Activated CD8-positive, alpha-beta T cell treated with anti-CD3 and anti-CD28 coated beads, Interleukin-2, amount 10 ng/mL, durations not matched to agents 7 days and 5 days (primary cell): ENCODE measurements around the gene TOM1. TPM values are rescaled to one million over a fixed set of nuclear protein-coding genes. Genes with fewer than 3 reads are reported as not detected.

Source experiments
- ATAC-seq: fragments of 150-1000 bp; cut with Tn5 transposase; one replicate; pipeline ENCODE4 v1.10.0; 2021; ENCODE audit warnings: moderate library complexity
- CTCF ChIA-PET: fragments of 350-600 bp; sonication (Branson Sonifier 250); formaldehyde crosslinking; loops from one replicate; lab custom pipeline; 2021; ENCODE audit warnings: antibody characterized with exemption; lab: Charles Lee
- POLR2A ChIA-PET: fragments of 350-600 bp; sonication (Branson Sonifier 250); formaldehyde crosslinking; loops from one replicate; lab custom pipeline; 2021; ENCODE audit warnings: antibody characterized with exemption; lab: Charles Lee
- DNase-seq: peaks from one replicate; pipeline ENCODE4 v3.0.0-alpha.2; 2020
- H3K27ac Mint-ChIP-seq: one replicate; pipeline ENCODE4 v1.8.0; 2021; ENCODE audit warnings: mild to moderate bottlenecking, mixed read lengths
- H3K27me3 Mint-ChIP-seq: one replicate; pipeline ENCODE4 v1.8.0; 2021; ENCODE audit warnings: low read depth, mixed read lengths
- H3K36me3 Mint-ChIP-seq: one replicate; pipeline ENCODE4 v1.8.0; 2021; ENCODE audit warnings: low read depth, mixed read lengths
- H3K4me1 Mint-ChIP-seq: one replicate; pipeline ENCODE4 v1.8.0; 2021; ENCODE audit warnings: low read depth, mixed read lengths
- H3K4me3 Mint-ChIP-seq: one replicate; pipeline ENCODE4 v1.8.0; 2021; ENCODE audit warnings: mild to moderate bottlenecking, mixed read lengths
- H3K9me3 Mint-ChIP-seq: one replicate; pipeline ENCODE4 v1.8.0; 2022; ENCODE audit warnings: mixed read lengths; ENCODE audit not compliant: insufficient read depth
- total RNA-seq, 2 experiments: library from RNA; stranded (reverse); gene quantifications; one replicate each; pipeline ENCODE4 v1.2.3, GENCODE V29; 2021

The TOM1 gene
- total RNA-seq, 2 experiments from 2014 or later = 17.8 to 22.3 TPM

DNA sequence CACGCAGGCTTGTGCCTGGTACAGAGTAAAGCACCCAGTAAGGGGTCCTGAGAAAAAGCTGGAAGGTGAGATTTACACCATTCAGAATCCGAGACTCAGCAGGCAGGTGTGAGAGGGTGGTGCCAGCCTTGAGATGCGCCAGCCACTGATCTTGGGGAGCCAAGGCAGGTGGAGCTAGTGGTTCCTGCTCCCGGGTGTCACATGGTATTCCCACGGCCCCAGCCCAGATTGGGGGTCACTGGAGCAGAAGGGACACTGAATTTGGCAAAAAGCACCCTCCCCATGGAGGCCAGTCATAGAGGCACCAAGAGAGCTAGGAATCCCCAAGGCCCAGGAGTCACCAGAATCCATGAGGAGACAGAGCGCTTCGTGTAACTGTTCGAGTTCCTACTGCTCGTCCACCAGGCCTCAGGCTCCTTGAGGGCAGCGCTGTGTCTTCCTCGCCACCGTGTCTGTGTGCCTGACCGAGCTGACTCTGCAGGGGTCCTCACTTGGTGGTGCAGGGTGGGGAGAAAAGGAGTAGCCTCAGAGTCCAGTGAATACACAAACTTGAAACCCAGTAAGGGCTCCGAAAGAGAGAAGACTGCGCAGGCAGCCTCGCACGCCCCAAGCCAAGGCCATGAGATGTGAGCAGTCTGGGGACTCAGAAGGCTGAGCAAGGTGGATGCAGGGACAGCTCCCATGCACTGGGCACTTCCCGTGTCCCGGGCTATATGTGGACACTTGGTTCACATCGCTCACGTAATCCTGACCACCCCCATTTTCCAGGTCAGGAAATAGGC, 28.2 kb downstream of the TOM1 start:
- ChIA-PET POLR2A (interaction anchor here (0.9 kb wide), 1 partner anchor 22 kb away, joined by 3 read pairs; no protein-coding TSS in a partner anchor), CTCF (interaction anchor here (1.3 kb wide), 1 partner anchor 21 kb away, joined by 3 read pairs; no protein-coding TSS in a partner anchor)
- Mint-ChIP-seq H3K4me1 (peaks cover 21% of the 10 kb centered on the region), H3K27me3 (no peaks in the 10 kb centered on the region), H3K27ac (no peak overlapping the region), H3K9me3 (no peaks in the 10 kb centered on the region), H3K36me3 (peaks cover 23% of the 10 kb centered on the region), H3K4me3 (no peak overlapping the region)
- ATAC-seq (no peak), DNase-seq (no peak)

DNA sequence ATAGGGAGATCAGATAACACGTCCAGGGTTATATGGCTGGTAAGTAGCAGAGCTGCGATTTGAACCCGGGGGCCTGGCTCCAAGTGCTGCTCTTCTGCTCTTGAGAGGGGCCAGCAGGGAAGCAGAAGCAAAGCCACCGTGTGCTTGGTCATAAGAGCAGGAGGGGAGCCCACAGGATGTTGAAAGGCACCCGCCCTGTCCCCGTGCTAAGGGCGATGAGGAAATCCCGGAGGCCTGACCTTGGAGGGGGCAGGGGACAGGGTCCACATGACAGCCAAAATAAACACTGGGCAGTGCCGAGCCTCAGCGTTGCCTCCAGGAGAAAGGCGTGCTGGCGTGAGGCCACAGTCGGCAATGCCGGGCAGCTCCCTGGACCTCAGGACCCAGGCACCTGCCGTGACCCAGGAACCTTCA, 28.8 kb downstream of the TOM1 start:
- H3K4me3 Mint-ChIP-seq = no peak overlapping the region
- peaks cover 21% of the 10 kb centered on the region for H3K4me1 Mint-ChIP-seq
- ATAC-seq (no peak), DNase-seq (no peak)
- ChIA-PET POLR2A (interaction anchor here (0.9 kb wide), 1 partner anchor 23 kb away, joined by 3 read pairs; no protein-coding TSS in a partner anchor), CTCF (interaction anchor here (1.3 kb wide), 1 partner anchor 22 kb away, joined by 3 read pairs; no protein-coding TSS in a partner anchor)
- H3K36me3 Mint-ChIP-seq = peaks cover 19% of the 10 kb centered on the region
- H3K9me3 Mint-ChIP-seq = no peaks in the 10 kb centered on the region
- H3K27ac Mint-ChIP-seq = no peak overlapping the region
- no peaks in the 10 kb centered on the region for H3K27me3 Mint-ChIP-seq

DNA sequence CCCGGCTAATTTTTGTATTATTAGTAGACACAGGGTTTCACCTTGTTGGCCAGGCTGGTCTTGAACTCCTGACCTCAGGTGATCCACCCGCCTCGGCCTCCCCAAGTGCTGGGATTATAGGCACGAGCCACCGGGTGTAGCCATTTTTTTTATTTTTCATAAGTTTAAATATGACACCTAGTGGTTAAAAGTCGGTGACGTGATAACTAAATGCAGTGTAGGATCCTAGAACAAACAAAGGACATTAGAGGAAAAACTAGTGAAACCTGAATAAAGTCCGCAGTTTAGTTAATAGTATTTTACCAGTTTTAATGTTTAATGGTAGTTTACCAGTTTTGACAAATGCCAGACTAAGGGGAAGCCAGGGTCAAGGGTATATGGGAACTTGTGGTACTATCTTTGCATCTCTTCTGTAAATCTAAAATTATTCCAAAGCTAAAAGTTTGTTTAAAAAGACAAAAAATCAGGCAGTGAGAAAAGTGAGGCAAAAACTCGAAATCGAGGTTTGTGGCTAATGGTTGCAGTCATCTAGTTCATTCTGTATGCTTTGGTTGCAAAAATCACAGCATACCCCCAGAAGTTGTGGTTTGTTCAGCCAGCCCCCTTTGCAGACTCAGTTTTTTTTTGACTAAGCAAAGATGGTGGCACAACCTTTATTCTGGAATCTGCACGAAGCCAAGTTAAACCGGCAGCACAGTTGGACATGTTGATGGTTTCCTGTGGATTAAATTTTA, 29.6 kb downstream of the TOM1 start:
- Mint-ChIP-seq H3K4me3 (no peak overlapping the region), H3K4me1 (peaks cover 29% of the 10 kb centered on the region), H3K27ac (no peak overlapping the region), H3K27me3 (no peaks in the 10 kb centered on the region), H3K9me3 (no peaks in the 10 kb centered on the region), H3K36me3 (peaks cover 15% of the 10 kb centered on the region)
- ChIA-PET CTCF (interaction anchor here (1.3 to 1.9 kb wide), 3 partner anchors 9 to 23 kb away, joined by 3 to 6 read pairs (median 4); no protein-coding TSS in a partner anchor), POLR2A (interaction anchor here (0.9 to 1.2 kb wide), 2 partner anchors 23 to 30 kb away, joined by 3 to 4 read pairs; partner anchors contain the start of gene TOM1)
- DNase-seq = no peak
- ATAC-seq = no peak

DNA sequence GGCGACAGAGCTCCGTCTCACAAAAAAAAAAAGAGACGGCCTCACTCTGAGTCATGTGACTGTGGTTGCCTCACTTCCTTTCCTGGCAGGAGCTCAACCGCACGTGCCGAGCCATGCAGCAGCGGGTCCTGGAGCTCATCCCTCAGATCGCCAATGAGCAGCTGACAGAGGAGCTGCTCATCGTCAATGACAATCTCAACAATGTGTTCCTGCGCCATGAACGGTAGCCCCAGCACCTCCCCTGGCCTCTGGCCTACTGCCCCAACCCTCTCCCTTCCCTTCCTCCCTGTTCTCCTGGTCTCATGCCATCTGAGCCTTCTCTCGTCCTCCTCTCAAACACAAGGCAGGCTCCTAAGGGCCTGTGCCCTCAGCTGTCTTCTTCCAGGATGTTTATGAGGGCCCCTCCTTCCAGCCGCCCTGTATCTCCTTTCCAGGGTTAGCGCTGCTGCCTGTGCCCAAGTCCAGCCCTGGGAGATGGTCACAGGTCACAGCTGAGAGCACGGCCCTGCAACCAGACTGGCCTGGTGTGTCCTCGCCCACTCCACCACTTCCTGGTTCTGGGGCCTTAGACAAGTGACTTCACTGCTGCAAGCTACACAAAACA, 30.7 kb downstream of the TOM1 start:
- DNase-seq (peak; percentile 56), ATAC-seq (peak; percentile 67)
- Mint-ChIP-seq H3K36me3 (peaks cover 12% of the 10 kb centered on the region), H3K9me3 (no peaks in the 10 kb centered on the region), H3K4me3 (peak overlapping the region; percentile 18), H3K27me3 (no peaks in the 10 kb centered on the region), H3K27ac (peak overlapping the region; percentile 77), H3K4me1 (peaks cover 31% of the 10 kb centered on the region)
- CTCF ChIA-PET = interaction anchor here (1.3 to 1.9 kb wide), 4 partner anchors 8 to 99 kb away, joined by 3 to 6 read pairs (median 4); no protein-coding TSS in a partner anchor
- POLR2A ChIA-PET = interaction anchor here (0.7 to 1.5 kb wide), 4 partner anchors 17 to 31 kb away, joined by 3 to 7 read pairs (median 4); partner anchors contain the start of gene TOM1

DNA sequence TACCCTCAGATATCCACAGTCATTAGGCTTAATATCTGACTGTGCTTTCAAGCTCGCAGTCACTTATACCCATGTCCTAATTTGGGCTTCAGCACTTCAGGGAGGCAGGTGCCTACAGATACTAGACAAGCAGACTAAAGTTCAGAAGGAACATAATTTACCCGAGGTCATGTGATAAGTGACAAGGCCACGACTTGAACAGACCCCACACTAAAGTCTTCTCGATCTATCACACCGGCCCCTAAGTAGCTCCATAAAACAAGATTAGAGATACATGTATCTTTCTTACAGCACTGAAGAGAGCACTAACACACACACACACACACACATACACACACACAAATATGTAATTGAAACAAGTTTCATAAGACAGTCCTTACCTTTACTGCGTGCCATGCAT, 32.6 kb downstream of the TOM1 start:
- DNase-seq (no peak), ATAC-seq (no peak)
- peaks cover 12% of the 10 kb centered on the region for H3K36me3 Mint-ChIP-seq
- no peak overlapping the region for H3K4me3 Mint-ChIP-seq
- no peaks in the 10 kb centered on the region for H3K9me3 Mint-ChIP-seq
- no peaks in the 10 kb centered on the region for H3K27me3 Mint-ChIP-seq
- ChIA-PET CTCF (interaction anchor here (1.6 kb wide), 1 partner anchor 19 kb away, joined by 5 read pairs; no protein-coding TSS in a partner anchor), POLR2A (no interaction called here)
- no peak overlapping the region for H3K27ac Mint-ChIP-seq
- peaks cover 43% of the 10 kb centered on the region for H3K4me1 Mint-ChIP-seq

DNA sequence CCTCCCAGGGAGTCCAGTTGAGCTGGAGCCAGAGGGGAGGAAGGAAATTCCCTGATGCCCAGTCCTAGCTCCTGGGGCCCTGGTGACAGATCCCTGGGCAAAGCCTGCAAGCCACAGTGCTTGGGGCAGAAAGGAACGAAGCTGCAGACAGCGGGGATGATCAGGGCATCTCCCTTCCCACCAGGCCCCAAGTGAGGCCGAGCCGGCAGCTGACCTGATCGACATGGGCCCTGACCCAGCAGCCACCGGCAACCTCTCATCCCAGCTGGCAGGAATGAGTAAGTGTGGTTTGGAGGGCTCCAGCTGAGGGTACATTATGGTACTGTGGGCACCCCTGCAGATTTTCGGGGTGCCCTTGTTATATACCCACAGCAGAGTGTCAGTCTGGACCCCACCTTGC, 33.5 kb downstream of the TOM1 start:
- CTCF ChIA-PET = no interaction called here
- no peaks in the 10 kb centered on the region for H3K27me3 Mint-ChIP-seq
- H3K36me3 Mint-ChIP-seq = peaks cover 12% of the 10 kb centered on the region
- H3K27ac Mint-ChIP-seq = no peak overlapping the region
- peaks cover 43% of the 10 kb centered on the region for H3K4me1 Mint-ChIP-seq
- no peak overlapping the region for H3K4me3 Mint-ChIP-seq
- POLR2A ChIA-PET = no interaction called here
- DNase-seq (no peak), ATAC-seq (no peak)
- H3K9me3 Mint-ChIP-seq = no peaks in the 10 kb centered on the region

DNA sequence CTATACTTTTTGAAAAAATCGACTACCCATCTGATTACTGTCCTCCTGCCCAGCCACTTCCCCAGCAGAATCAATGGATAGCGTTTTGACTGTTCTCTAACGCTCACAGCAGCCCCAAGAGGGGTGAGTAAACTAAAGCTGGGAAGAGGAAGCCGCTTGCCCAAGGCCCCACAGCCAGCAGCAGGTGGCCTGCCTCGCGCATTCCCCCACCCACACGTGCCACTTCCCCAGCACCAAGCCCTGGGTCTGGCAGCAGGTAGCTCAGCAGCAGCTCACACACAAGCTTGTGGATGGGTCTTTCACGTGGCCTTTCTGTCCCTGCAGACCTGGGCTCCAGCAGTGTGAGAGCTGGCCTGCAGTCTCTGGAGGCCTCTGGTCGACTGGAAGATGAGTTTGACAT, 34.3 kb downstream of the TOM1 start:
- ChIA-PET CTCF (interaction anchor here (1.3 kb wide), 1 partner anchor 43 kb away, joined by 4 read pairs; no protein-coding TSS in a partner anchor), POLR2A (interaction anchor here (0.8 kb wide), 1 partner anchor 12 kb away, joined by 4 read pairs; no protein-coding TSS in a partner anchor)
- H3K36me3 Mint-ChIP-seq = peaks cover 11% of the 10 kb centered on the region
- no peak for DNase-seq
- peak overlapping the region; percentile 63 for H3K27ac Mint-ChIP-seq
- H3K9me3 Mint-ChIP-seq = no peaks in the 10 kb centered on the region
- peaks cover 41% of the 10 kb centered on the region for H3K4me1 Mint-ChIP-seq
- no peaks in the 10 kb centered on the region for H3K27me3 Mint-ChIP-seq
- ATAC-seq = no peak
- no peak overlapping the region for H3K4me3 Mint-ChIP-seq

DNA sequence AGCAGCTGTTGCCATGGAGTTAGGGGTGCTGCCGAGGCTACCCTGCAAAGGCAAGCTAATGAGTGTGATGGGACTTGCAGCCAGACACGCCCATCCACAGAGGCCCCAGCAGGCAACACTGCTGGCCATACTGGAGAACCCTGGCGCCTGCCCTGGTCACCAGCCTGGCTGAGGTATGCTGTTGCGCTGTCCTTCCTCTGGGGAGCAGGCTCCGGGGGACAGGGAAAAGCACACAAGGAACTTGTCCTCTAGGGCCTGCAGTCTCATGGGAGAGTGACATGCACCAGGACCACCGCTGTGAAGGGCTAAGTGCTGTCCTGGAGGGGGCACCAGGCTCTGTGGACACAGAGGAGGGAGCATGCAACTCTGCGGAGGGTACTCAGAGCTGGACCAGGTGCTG, 35.8 kb downstream of the TOM1 start:
- peak overlapping the region; percentile 59 for H3K27ac Mint-ChIP-seq
- H3K27me3 Mint-ChIP-seq = no peaks in the 10 kb centered on the region
- no peak overlapping the region for H3K4me3 Mint-ChIP-seq
- DNase-seq = no peak
- H3K4me1 Mint-ChIP-seq = peaks cover 27% of the 10 kb centered on the region
- H3K36me3 Mint-ChIP-seq = peaks cover 8% of the 10 kb centered on the region
- ChIA-PET POLR2A (no interaction called here), CTCF (no interaction called here)
- H3K9me3 Mint-ChIP-seq = no peaks in the 10 kb centered on the region
- no peak for ATAC-seq

DNA sequence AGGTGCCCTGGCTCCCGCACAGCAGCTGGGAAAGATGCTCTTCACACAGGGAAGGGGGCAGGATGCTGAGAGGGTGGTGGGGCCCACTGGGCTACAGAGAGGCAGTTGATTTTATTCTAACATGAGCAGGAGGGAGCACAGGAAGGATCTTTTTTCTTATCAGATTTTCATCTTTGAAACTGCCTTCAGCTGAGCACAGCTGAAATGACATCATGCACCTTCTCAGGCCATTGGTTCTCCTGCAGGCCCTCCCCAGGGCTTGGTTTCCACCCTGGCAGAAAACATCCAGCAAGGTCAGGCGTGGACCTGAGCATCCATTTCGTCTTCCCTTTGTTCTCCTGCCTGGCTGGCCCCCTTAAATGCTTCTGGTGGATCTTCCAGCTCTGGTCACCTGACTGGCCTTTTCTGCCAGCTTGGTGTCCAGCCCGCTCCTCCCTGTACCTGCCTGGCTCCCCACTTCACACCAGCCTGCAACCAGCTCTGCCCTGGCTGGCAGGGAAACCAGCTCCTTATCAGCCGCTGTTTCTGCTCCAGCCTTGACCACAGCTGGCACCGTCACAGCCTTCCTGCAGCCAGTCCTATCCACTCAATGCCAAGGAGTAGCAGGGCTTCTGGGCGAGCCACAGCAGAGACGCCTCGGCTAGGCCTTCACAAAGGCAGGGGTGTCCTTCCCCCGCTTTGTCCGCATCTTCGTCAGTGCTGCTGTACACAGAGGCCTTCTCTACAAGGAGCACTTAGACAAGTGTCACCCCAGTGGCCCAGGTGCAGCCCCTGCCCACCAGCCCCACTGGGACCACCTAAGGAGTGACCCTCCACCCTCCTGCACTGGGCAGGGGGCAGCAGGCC, 36.5 kb downstream of the TOM1 start:
- Mint-ChIP-seq H3K27ac (peak overlapping the region; percentile 59), H3K4me3 (no peak overlapping the region), H3K9me3 (no peaks in the 10 kb centered on the region), H3K27me3 (no peaks in the 10 kb centered on the region), H3K36me3 (peaks cover 6% of the 10 kb centered on the region), H3K4me1 (peaks cover 22% of the 10 kb centered on the region)
- ATAC-seq (peak; percentile 59), DNase-seq (peak; percentile 46)
- CTCF ChIA-PET = no interaction called here
- POLR2A ChIA-PET = no interaction called here

DNA sequence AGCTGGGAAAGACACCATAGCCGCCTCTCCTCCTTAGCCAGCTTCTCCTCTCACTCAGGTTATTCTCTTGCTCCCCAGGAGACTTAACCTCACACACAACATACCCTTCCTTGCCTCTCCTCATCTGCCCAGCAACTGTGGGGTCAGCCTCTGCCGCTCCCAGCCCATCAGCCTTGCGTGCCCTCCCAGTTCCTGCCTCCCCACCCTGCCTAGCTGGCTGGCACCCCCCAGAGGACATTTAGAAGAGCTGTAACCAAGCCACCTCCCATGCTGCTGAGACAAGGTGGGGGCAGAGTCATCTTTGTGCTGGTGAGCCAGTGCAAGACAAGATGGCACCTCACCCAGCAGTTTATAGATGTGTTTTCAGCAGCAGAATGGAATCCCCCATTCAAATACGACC, 38.2 kb downstream of the TOM1 start:
- Mint-ChIP-seq H3K27ac (no peak overlapping the region), H3K36me3 (peaks cover 4% of the 10 kb centered on the region)
- DNase-seq = peak; percentile 40

More for the DNA sequence above, 38.2 kb downstream of the TOM1 start:
- H3K4me1 Mint-ChIP-seq = peaks cover 22% of the 10 kb centered on the region
- H3K27me3 Mint-ChIP-seq = no peaks in the 10 kb centered on the region
- ChIA-PET POLR2A (no interaction called here), CTCF (interaction anchor here (0.9 to 1.4 kb wide), 2 partner anchors 8 to 31 kb away, joined by 3 to 4 read pairs; no protein-coding TSS in a partner anchor)
- ATAC-seq = no peak
- H3K9me3 Mint-ChIP-seq = no peaks in the 10 kb centered on the region
- no peak overlapping the region for H3K4me3 Mint-ChIP-seq
